PC-3 (cell line): ENCODE data around the gene MTFR1L. TPM values are rescaled to one million over a fixed set of nuclear protein-coding genes. Genes with fewer than 3 reads are reported as not detected.

Experiments used
- ATAC-seq: fragments of 200-7000 bp; cut with Tn5 transposase; 2 replicates; pipeline ENCODE4 v1.9.1; 2020; ENCODE audit warnings: mild to moderate bottlenecking, moderate library complexity
- BruUV-seq: library from RNA; stranded (reverse); fragments of 400-500 nt; replicated peaks from 2 replicates; lab custom pipeline; 2021; lab: Mats Ljungman, UMichigan
- CTCF ChIA-PET: fragments of 300-600 bp; sonication (Branson Sonifier 250); formaldehyde crosslinking; loops from one replicate; lab custom pipeline; 2022; ENCODE audit warnings: antibody characterized with exemption; lab: Charles Lee
- POLR2A ChIA-PET: fragments of 300-600 bp; sonication (Branson Sonifier 250); formaldehyde crosslinking; loops from one replicate; lab custom pipeline; 2022; ENCODE audit warnings: antibody characterized with exemption; ENCODE audit not compliant: unreplicated experiment; lab: Charles Lee
- DNase-seq: peaks from one replicate; pipeline ENCODE4 v3.0.0-alpha.2; 2015
- H2AFZ ChIP-seq: fragments of 300-600 bp; sonication (generic); 2 replicates; pipeline ENCODE4 v1.6.0; 2016; ENCODE audit warnings: antibody characterized with exemption, low read length
- H3F3A ChIP-seq: fragments of 300-600 bp; sonication (generic); one replicate; pipeline ENCODE4 v1.6.0; 2017; ENCODE audit warnings: antibody characterized with exemption, low read length, control low read depth, mild to moderate bottlenecking; ENCODE audit not compliant: unreplicated experiment
- H3K27ac ChIP-seq: fragments of 300-600 bp; sonication (generic); 2 replicates; pipeline ENCODE4 v1.5.1; 2016; ENCODE audit warnings: mild to moderate bottlenecking, low read length
- H3K27me3 ChIP-seq: fragments of 300-600 bp; sonication (generic); 2 replicates; pipeline ENCODE4 v1.6.1; 2016; ENCODE audit warnings: low read length, mixed read lengths
- H3K36me3 ChIP-seq: fragments of 300-600 bp; sonication (generic); 2 replicates; pipeline ENCODE4 v1.6.1; 2016; ENCODE audit warnings: low read depth, mixed run types, low read length, mixed read lengths
- H3K4me1 ChIP-seq: fragments of 300-600 bp; sonication (generic); 2 replicates; pipeline ENCODE4 v1.5.1; 2016; ENCODE audit warnings: low read length; ENCODE audit not compliant: insufficient read depth
- H3K4me2 ChIP-seq: fragments of 300-600 bp; sonication (generic); 2 replicates; pipeline ENCODE4 v1.6.0; 2016; ENCODE audit warnings: low read length
- H3K4me3 ChIP-seq: fragments of 300-600 bp; sonication (generic); 2 replicates; pipeline ENCODE4 v1.5.1; 2016; ENCODE audit warnings: mild to moderate bottlenecking, low read length, mixed read lengths
- H3K79me2 ChIP-seq: fragments of 300-600 bp; sonication (generic); 2 replicates; pipeline ENCODE4 v1.6.1; 2017; ENCODE audit warnings: low read length, mixed read lengths
- H3K9ac ChIP-seq: fragments of 300-600 bp; sonication (generic); 2 replicates; pipeline ENCODE4 v1.6.0; 2016; ENCODE audit warnings: mild to moderate bottlenecking, low read length
- H3K9me2 ChIP-seq: fragments of 300-600 bp; sonication (generic); replicated peaks from 2 replicates; pipeline ENCODE4 v1.6.1; 2016; ENCODE audit warnings: mixed run types, low read length, mixed read lengths
- H3K9me3 ChIP-seq: fragments of 300-600 bp; sonication (generic); 2 replicates; pipeline ENCODE4 v1.6.1; 2016; ENCODE audit warnings: low read length, mixed read lengths
- H4K20me1 ChIP-seq: fragments of 300-600 bp; sonication (generic); 2 replicates; pipeline ENCODE4 v1.6.1; 2016; ENCODE audit warnings: low read length, mixed read lengths
- CTCF ChIP-seq: fragments of 300-600 bp; sonication (generic); conservative IDR thresholded peaks from 2 replicates; pipeline ENCODE4 v1.5.1; 2017; ENCODE audit warnings: antibody characterized with exemption, low read depth, mild to moderate bottlenecking, low read length
- EZH2 ChIP-seq: fragments of 300-600 bp; sonication (generic); IDR thresholded peaks from one replicate; pipeline ENCODE4 v1.6.1; 2017; ENCODE audit warnings: antibody characterized with exemption, mild to moderate bottlenecking, low read length; ENCODE audit not compliant: unreplicated experiment
- EZH2phosphoT487 ChIP-seq: fragments of 300-600 bp; sonication (generic); IDR thresholded peaks from 2 replicates; pipeline ENCODE4 v1.6.1; 2018; ENCODE audit warnings: mild to moderate bottlenecking, antibody characterized with exemption, low read length, borderline replicate concordance
- intact Hi-C: fragments of 100-400 bp; cut with micrococcal nuclease; formaldehyde crosslinking; loops from 2 replicates; pipeline ENCODE4 v1.9.0; 2023
- total RNA-seq: library from RNA; depleted of rRNA; stranded (reverse); fragments of >200 nt; gene quantifications from 2 replicates; pipeline ENCODE4 v1.2.3, GENCODE V29; 2014

MTFR1L gene
- total RNA-seq, 1 experiment from 2014 or later = 35.6 TPM

DNA sequence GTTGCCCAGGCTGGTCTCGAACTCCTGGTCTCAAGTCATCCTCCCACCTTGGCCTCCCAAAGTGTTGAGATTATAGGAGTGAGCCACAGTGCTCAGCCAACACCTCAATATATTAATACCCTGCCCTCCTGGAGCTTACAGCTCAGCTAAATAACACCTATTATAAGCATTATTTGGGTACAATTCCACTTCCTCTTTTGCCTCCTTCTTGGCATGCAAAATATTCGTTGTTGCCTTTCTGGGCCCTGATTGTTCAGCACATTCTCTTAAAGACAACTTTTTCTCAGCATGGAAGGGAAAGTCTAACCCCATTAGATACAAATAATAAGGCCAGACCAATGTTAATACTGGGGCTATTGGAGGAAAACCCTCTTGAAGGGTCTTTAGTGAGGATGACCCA lies 53.0 kb downstream of the MTFR1L start:
- no peak overlapping the region for H2AFZ ChIP-seq
- H3K9ac ChIP-seq = no peak overlapping the region
- BruUV-seq = no TSS peak
- H3K9me3 ChIP-seq = no peaks in the 10 kb centered on the region
- ATAC-seq (no peak), DNase-seq (no peak)
- H3K79me2 ChIP-seq = peaks cover 7% of the 10 kb centered on the region; the same call in 1 of the 2 replicates
- no peaks in the 10 kb centered on the region for H3F3A ChIP-seq
- no peaks in the 10 kb centered on the region for H4K20me1 ChIP-seq
- no peak overlapping the region for H3K4me3 ChIP-seq
- POLR2A ChIA-PET = no interaction called here
- TF ChIP-seq CTCF (no peak), EZH2 (no peak), EZH2phosphoT487 (no peak)
- H3K27ac ChIP-seq = no peak overlapping the region
- no peak overlapping the region for H3K4me2 ChIP-seq
- peaks cover 6% of the 10 kb centered on the region; the same call in 1 of the 2 replicates for H3K4me1 ChIP-seq
- H3K36me3 ChIP-seq = no peaks in the 10 kb centered on the region
- H3K9me2 ChIP-seq = no peaks in the 10 kb centered on the region
- H3K27me3 ChIP-seq = no peaks in the 10 kb centered on the region
- intact Hi-C loops = no loop called here
- CTCF ChIA-PET = no interaction called here

- Histone ChIP-seq H3K9me3 (no peaks in the 10 kb centered on the region), H3K9ac (no peak overlapping the region), H4K20me1 (no peaks in the 10 kb centered on the region), H3K4me3 (no peak overlapping the region), H3K36me3 (no peaks in the 10 kb centered on the region), H3K4me2 (no peak overlapping the region), H3K4me1 (peaks cover 6% of the 10 kb centered on the region; the same call in 1 of the 2 replicates), H3K27me3 (no peaks in the 10 kb centered on the region), H3K79me2 (peaks cover 7% of the 10 kb centered on the region; the same call in 1 of the 2 replicates), H3F3A (no peaks in the 10 kb centered on the region), H3K9me2 (no peaks in the 10 kb centered on the region), H3K27ac (no peak overlapping the region), H2AFZ (no peak overlapping the region)
- ChIA-PET POLR2A (no interaction called here), CTCF (no interaction called here)
- intact Hi-C loops = no loop called here
- no peak for ATAC-seq
- BruUV-seq = no TSS peak
- no peak for DNase-seq
- TF ChIP-seq EZH2phosphoT487 = no peak
- TF ChIP-seq CTCF = no peak
- TF ChIP-seq EZH2 = no peak
These were observed 53.4 kb downstream of the MTFR1L start for GRCh38 chr1:25873120-25873519.

- intact Hi-C loops = no loop called here
- Histone ChIP-seq H3F3A (no peaks in the 10 kb centered on the region), H3K9ac (no peak overlapping the region), H3K27ac (no peak overlapping the region), H3K9me2 (no peaks in the 10 kb centered on the region), H3K79me2 (peaks cover 7% of the 10 kb centered on the region; the same call in 1 of the 2 replicates), H3K9me3 (no peaks in the 10 kb centered on the region), H2AFZ (no peak overlapping the region), H3K4me3 (peak overlapping the region; percentile 90), H4K20me1 (no peaks in the 10 kb centered on the region), H3K27me3 (no peaks in the 10 kb centered on the region), H3K4me1 (peaks cover 6% of the 10 kb centered on the region; the same call in 1 of the 2 replicates), H3K36me3 (no peaks in the 10 kb centered on the region), H3K4me2 (peak overlapping the region; percentile 94)
- no peak for TF ChIP-seq CTCF
- no peak for TF ChIP-seq EZH2
- TF ChIP-seq EZH2phosphoT487 = no peak
- DNase-seq (no peak), ATAC-seq (no peak)
- ChIA-PET CTCF (no interaction called here), POLR2A (no interaction called here)
- no TSS peak for BruUV-seq
These were observed 54.5 kb downstream of the MTFR1L start for GRCh38 chr1:25874209-25874608.
